Measurements from ENCODE around the gene EMILIN1.

Gene EMILIN1

DNA sequence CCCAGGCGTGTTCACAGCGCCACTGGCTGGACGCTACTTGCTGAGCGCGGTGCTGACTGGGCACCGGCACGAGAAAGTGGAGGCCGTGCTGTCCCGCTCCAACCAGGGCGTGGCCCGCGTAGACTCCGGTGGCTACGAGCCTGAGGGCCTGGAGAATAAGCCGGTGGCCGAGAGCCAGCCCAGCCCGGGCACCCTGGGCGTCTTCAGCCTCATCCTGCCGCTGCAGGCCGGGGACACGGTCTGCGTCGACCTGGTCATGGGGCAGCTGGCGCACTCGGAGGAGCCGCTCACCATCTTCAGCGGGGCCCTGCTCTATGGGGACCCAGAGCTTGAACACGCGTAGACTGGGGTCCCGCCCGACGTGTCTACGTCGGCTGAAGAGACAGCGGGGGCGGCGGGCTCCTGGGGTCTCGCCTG, 7.3 kb downstream of the EMILIN1 start:
- TF ChIP-seq, protein P1, sequence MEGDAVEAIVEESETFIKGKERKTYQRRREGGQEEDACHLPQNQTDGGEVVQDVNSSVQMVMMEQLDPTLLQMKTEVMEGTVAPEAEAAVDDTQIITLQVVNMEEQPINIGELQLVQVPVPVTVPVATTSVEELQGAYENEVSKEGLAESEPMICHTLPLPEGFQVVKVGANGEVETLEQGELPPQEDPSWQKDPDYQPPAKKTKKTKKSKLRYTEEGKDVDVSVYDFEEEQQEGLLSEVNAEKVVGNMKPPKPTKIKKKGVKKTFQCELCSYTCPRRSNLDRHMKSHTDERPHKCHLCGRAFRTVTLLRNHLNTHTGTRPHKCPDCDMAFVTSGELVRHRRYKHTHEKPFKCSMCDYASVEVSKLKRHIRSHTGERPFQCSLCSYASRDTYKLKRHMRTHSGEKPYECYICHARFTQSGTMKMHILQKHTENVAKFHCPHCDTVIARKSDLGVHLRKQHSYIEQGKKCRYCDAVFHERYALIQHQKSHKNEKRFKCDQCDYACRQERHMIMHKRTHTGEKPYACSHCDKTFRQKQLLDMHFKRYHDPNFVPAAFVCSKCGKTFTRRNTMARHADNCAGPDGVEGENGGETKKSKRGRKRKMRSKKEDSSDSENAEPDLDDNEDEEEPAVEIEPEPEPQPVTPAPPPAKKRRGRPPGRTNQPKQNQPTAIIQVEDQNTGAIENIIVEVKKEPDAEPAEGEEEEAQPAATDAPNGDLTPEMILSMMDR (IDR thresholded peaks at IDR 0.05; ENCODE audit: low read depth, low read length, missing control alignments), result peak; percentile 40
- peak overlapping the region; percentile 39 for H3K4me3 ChIP-seq (replicated peaks; ENCODE audit: low read depth, low read length)
- DNase-seq (ENCODE audit: extremely low read depth, low read depth), result no peak

DNA sequence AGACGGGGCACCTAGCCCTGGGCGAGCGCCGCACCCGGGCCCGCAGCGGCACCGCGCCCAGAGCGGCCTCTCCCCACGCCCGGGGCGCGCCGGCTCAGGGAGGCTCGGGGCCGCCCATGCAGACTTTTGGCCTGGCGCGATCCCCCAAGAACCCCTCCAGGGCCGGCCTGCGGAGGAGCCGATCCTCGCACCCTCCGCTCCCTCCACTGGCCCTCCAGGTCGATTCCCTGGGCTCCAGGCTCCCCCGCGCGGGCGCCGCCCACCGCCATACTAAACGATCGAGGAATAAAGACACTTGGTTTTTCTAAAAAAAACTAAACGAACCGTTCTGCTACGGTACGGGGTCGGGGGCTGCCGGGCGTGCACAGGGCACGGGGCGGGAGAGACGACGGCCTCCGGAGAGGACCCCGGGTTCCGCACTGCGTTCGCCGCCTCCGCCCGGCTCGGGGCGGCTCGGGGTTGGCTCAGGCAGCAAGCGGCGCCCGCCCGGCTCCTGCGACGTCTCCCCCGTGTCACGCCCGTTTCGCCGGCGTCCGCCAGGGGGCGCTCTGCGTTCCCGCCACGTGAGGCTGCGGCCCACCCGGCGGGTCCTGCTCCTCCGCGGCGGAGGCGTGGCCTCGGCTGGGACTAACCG, 7.8 kb downstream of the EMILIN1 start:
- no peak for DNase-seq (ENCODE audit: extremely low read depth, low read depth)
- H3K4me3 ChIP-seq (replicated peaks; ENCODE audit: low read depth, low read length), result peak overlapping the region; percentile 60
- TF ChIP-seq, protein P1 (IDR thresholded peaks at IDR 0.05; ENCODE audit: low read depth, low read length, missing control alignments), result peak; percentile 61

DNA sequence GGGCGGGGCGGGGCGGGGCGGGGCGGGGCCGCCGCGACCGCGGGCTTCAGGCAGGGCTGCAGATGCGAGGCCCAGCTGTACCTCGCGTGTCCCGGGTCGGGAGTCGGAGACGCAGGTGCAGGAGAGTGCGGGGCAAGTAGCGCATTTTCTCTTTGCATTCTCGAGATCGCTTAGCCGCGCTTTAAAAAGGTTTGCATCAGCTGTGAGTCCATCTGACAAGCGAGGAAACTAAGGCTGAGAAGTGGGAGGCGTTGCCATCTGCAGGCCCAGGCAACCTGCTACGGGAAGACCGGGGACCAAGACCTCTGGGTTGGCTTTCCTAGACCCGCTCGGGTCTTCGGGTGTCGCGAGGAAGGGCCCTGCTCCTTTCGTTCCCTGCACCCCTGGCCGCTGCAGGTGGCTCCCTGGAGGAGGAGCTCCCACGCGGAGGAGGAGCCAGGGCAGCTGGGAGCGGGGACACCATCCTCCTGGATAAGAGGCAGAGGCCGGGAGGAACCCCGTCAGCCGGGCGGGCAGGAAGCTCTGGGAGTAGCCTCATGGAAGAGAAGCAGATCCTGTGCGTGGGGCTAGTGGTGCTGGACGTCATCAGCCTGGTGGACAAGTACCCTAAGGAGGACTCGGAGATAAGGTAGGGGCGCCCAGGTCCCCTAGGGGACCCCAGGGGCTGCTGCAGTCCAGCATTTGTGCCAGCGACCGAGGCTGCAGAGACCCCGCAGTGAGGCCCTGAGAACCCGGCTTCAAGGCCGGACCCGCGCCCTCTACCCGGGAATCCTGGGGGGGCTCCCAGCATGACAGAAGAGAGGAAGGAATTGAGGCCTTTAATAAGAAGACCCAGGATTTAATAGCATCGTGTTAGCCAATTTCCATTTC, 8.5 kb downstream of the EMILIN1 start, which contains the start of gene KHK:
TSS of gene KHK (plus strand) at position 49 of the 870 bp plus-strand sequence. CDS start at position 537, 488 bp downstream.
- DNase-seq (ENCODE audit: extremely low read depth, low read depth), result no peak
- TF ChIP-seq, protein P1 (IDR thresholded peaks at IDR 0.05; ENCODE audit: low read depth, low read length, missing control alignments), result no peak
- peak within 1 kb of the TSS; percentile 60 for H3K4me3 ChIP-seq (replicated peaks; ENCODE audit: low read depth, low read length)

DNA sequence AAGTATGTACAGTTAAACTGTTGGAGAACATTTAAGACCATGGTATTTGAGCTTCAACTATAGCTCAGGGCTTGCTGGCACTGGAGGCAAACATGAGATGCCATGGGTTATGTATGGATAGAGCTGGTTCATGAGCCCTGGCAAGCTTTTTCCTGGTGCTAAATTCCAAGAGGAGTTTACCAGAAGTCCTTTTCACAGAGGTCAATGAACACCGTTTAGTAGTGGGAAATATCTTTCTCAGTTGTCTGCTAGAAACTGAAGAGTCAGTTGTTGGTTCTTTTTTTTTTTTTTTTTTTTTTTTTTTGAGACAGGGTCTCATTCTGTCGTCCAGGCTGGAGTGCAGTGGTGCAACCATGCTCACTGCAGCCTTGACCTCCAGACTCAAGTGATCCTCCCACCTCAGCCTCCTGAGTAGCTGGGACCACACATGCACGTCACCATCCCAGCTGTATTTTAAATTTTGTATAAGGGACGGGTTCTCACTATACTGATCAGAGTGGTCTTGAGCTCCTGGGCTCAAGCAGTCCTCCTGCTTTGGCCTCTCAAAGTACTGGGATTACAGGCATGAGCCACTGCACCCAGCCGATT, 9.5 kb downstream of the EMILIN1 start:
- TF ChIP-seq, protein P1 (IDR thresholded peaks at IDR 0.05; ENCODE audit: low read depth, low read length, missing control alignments), result no peak
- peak overlapping the region; percentile 60 for H3K4me3 ChIP-seq (replicated peaks; ENCODE audit: low read depth, low read length)
- no peak for DNase-seq (ENCODE audit: extremely low read depth, low read depth)

DNA sequence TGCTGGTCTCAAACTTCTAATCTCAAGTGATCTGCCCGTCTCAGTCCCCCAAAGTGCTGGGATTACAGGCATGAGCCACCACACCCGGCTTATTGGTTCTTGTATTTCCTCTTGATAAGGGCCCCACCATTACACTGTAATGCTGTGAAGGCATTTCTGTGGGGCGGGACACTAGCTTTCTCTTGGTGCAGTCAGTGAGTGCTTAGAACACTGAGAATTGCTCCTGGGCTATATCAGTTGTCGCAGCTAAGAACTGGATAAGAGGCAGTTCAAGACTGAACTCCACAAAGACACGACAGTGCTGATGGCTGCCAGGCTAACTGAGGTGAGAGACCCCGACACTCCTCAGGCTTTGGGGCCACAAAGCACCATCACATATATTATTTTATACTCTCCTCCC, 10.2 kb downstream of the EMILIN1 start:
- no peak overlapping the region for H3K4me3 ChIP-seq (replicated peaks; ENCODE audit: low read depth, low read length)
- DNase-seq (ENCODE audit: extremely low read depth, low read depth), result no peak
- TF ChIP-seq, protein P1 (IDR thresholded peaks at IDR 0.05; ENCODE audit: low read depth, low read length, missing control alignments), result no peak

DNA sequence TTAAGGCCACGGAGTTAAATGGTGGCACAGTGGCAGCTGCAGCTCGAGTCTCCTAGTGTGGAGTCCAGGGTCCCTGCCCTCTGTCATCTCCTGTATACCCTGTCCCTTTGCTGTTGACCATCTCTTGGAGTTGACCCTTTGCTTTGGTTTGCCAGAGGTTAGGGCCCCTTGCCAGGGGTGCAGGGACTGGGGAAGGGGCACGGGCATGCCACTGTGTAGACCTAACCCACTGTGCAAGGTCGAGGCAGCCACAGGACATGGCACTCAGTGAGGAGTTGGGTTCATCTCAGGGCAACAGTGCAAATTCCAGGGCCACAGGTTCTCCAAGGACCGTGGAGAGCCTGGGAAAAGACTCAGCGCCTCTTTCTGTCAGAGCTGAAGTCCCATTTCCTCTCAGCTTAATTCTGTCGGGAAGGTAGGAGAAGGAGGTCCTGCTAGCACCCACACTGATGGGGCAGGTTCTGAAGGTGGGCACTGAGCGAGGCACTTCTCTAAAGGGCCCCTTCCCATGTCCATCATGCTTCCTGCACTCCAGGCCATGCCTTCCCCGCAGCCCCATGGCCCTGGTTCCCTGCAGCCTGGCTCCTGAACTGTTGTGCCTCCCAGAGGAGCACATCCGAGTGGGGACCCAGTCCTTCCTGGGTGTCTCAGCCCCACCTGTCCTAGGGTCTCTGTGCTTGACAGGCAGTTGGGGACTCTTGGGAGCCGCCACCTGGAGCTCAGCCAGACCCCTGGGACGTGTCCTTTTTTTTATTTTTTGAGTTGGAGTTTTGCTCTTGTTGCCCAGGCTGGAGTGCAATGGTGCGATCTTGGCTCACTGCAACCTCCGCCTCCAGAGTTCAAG, 10.9 kb downstream of the EMILIN1 start:
- DNase-seq (ENCODE audit: extremely low read depth, low read depth), result no peak
- TF ChIP-seq, protein P1 (IDR thresholded peaks at IDR 0.05; ENCODE audit: low read depth, low read length, missing control alignments), result no peak
- H3K4me3 ChIP-seq (replicated peaks; ENCODE audit: low read depth, low read length), result no peak overlapping the region

Measured in HFF-Myc (cell line).